Measurements from ENCODE around the gene GC. TPM values are rescaled to one million over a fixed set of nuclear protein-coding genes. Genes with fewer than 3 reads are reported as not detected.

Gene GC, protein sequence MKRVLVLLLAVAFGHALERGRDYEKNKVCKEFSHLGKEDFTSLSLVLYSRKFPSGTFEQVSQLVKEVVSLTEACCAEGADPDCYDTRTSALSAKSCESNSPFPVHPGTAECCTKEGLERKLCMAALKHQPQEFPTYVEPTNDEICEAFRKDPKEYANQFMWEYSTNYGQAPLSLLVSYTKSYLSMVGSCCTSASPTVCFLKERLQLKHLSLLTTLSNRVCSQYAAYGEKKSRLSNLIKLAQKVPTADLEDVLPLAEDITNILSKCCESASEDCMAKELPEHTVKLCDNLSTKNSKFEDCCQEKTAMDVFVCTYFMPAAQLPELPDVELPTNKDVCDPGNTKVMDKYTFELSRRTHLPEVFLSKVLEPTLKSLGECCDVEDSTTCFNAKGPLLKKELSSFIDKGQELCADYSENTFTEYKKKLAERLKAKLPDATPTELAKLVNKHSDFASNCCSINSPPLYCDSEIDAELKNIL
- total RNA-seq, result not detected in 2 replicates

DNA sequence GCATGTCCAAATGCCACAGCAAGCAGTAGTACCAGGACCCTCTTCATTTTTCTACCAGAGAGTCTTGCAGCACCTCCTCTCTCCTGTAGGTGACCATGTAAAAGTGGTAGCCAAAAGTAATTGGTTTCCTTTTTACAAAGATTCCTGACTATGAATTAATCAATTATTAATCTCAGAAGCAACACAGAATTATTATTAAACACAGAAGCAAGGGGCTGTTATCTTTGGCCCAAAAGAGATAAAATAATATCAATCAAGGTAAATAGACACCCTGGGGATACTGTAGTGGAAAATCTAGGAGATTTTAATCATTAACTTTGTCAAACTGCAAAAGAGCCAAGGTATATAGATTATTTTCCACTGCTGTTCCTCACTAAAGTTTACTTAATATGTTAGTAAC is at the start of gene GC:
Gene GC (minus strand): TSS at position 108 of the 400 bp plus-strand sequence. CDS start 61 bp downstream, at position 47.

Other genes with a start within 250 kb of the GC start
- gene NPFFR2, start 247.9 kb upstream of the GC start, total RNA-seq, result not detected in 2 replicates